IMR-90 (cell line): ENCODE data around the gene FUT8. TPM values are rescaled to one million over a fixed set of nuclear protein-coding genes. Genes with fewer than 3 reads are reported as not detected.

Source experiments
- ATAC-seq: fragments of 200-7000 bp; cut with Tn5 transposase; 2 replicates; pipeline ENCODE4 v1.9.1; 2020; ENCODE audit warnings: low read depth, mild to moderate bottlenecking, moderate library complexity
- BruUV-seq: library from RNA; stranded (reverse); fragments of 400-500 nt; replicated peaks from 2 replicates; lab custom pipeline; 2021; lab: Mats Ljungman, UMichigan
- CTCF ChIA-PET: fragments of 300-600 bp; formaldehyde crosslinking; extraction: SDS; loops from one replicate; lab custom pipeline; 2021; ENCODE audit warnings: antibody characterized with exemption; lab: Yijun Ruan, JAX
- POLR2A ChIA-PET: fragments of 300-600 bp; sonication (Branson Sonifier 250); formaldehyde crosslinking; loops from one replicate; lab custom pipeline; 2022; ENCODE audit warnings: antibody characterized with exemption; ENCODE audit not compliant: unreplicated experiment; lab: Charles Lee
- DNase-seq: peaks from one replicate; pipeline ENCODE4 v3.0.0; 2013
- H2AFZ ChIP-seq: replicated peaks from 2 replicates; pipeline ENCODE3; 2013; ENCODE audit warnings: low read length, mild to moderate bottlenecking; ENCODE audit not compliant: poor library complexity
- H2AK5ac ChIP-seq: 2 replicates; pipeline ENCODE4 v1.6.1; 2013; ENCODE audit warnings: low read depth, low read length, inconsistent platforms
- H2AK9ac ChIP-seq: replicated peaks from 2 replicates; pipeline ENCODE3; 2013; ENCODE audit warnings: mild to moderate bottlenecking, low read depth, low read length, moderate library complexity; ENCODE audit not compliant: poor library complexity
- H2BK120ac ChIP-seq: 2 replicates; pipeline ENCODE4 v1.6.1; 2013; ENCODE audit warnings: low read depth, low read length, inconsistent platforms
- H2BK15ac ChIP-seq: 3 replicates; pipeline ENCODE4 v1.6.1; 2013; ENCODE audit warnings: low read depth, low read length, inconsistent platforms
- H2BK20ac ChIP-seq: 2 replicates; pipeline ENCODE4 v1.6.1; 2013; ENCODE audit warnings: low read depth, mild to moderate bottlenecking, inconsistent platforms, low read length, moderate library complexity
- H2BK5ac ChIP-seq: 2 replicates; pipeline ENCODE4 v1.6.1; 2013; ENCODE audit warnings: mild to moderate bottlenecking, low read depth, low read length, inconsistent platforms; ENCODE audit not compliant: poor library complexity, severe bottlenecking
- H3K14ac ChIP-seq: replicated peaks from 2 replicates; pipeline ENCODE4 v1.6.1; 2013; ENCODE audit warnings: low read depth, low read length, inconsistent platforms
- H3K18ac ChIP-seq: 2 replicates; pipeline ENCODE4 v1.6.1; 2013; ENCODE audit warnings: low read depth, low read length, control low read depth
- H3K23ac ChIP-seq: 2 replicates; pipeline ENCODE4 v1.6.1; 2013; ENCODE audit warnings: low read depth, low read length, inconsistent platforms
- H3K27ac ChIP-seq: 2 replicates; pipeline ENCODE4 v1.5.1; 2013; ENCODE audit warnings: mild to moderate bottlenecking, control low read depth, low read length; ENCODE audit not compliant: insufficient read depth
- H3K27me3 ChIP-seq: 2 replicates; pipeline ENCODE4 v1.6.1; 2013; ENCODE audit warnings: low read length; ENCODE audit not compliant: control insufficient read depth, insufficient read depth
- H3K36me3 ChIP-seq: 2 replicates; pipeline ENCODE4 v1.6.1; 2013; ENCODE audit warnings: low read length, mixed read lengths; ENCODE audit not compliant: control insufficient read depth, insufficient read depth
- H3K4ac ChIP-seq: 2 replicates; pipeline ENCODE4 v1.6.1; 2013; ENCODE audit warnings: low read depth, low read length, inconsistent platforms
- H3K4me1 ChIP-seq: 2 replicates; pipeline ENCODE4 v1.6.1; 2013; ENCODE audit warnings: low read length, mixed read lengths; ENCODE audit not compliant: control insufficient read depth, insufficient read depth
- H3K4me2 ChIP-seq: 2 replicates; pipeline ENCODE4 v1.6.1; 2013; ENCODE audit warnings: low read depth, mild to moderate bottlenecking, control low read depth, low read length, moderate library complexity
- H3K4me3 ChIP-seq: 2 replicates; pipeline ENCODE4 v1.5.1; 2013; ENCODE audit warnings: low read depth, mild to moderate bottlenecking, control low read depth, low read length, moderate library complexity; ENCODE audit not compliant: insufficient read depth
- H3K56ac ChIP-seq: 2 replicates; pipeline ENCODE4 v1.6.1; 2013; ENCODE audit warnings: low read length, inconsistent platforms; ENCODE audit not compliant: insufficient read depth; ENCODE audit errors: extremely low read depth
- H3K79me1 ChIP-seq, 2 experiments: 2 replicates each; pipeline ENCODE4 v1.6.1; 2013; ENCODE audit warnings: low read length in 2 of 2, inconsistent platforms in 1 of 2, low read depth in 1 of 2
- H3K9ac ChIP-seq: 2 replicates; pipeline ENCODE4 v1.6.1; 2013; ENCODE audit warnings: low read depth, low read length, control low read depth
- H3K9me1 ChIP-seq: 2 replicates; pipeline ENCODE4 v1.6.1; 2013; ENCODE audit warnings: low read length, inconsistent platforms; ENCODE audit not compliant: insufficient read depth
- H3K9me3 ChIP-seq: 2 replicates; pipeline ENCODE4 v1.6.1; 2013; ENCODE audit warnings: low read length; ENCODE audit not compliant: control insufficient read depth, insufficient read depth
- H4K20me1 ChIP-seq: 2 replicates; pipeline ENCODE4 v1.6.1; 2013; ENCODE audit warnings: low read length, inconsistent platforms; ENCODE audit not compliant: insufficient read depth
- H4K5ac ChIP-seq: 2 replicates; pipeline ENCODE4 v1.6.1; 2013; ENCODE audit warnings: mild to moderate bottlenecking, low read depth, low read length, control low read depth
- H4K8ac ChIP-seq, 2 experiments: 2 replicates each; pipeline ENCODE4 v1.6.1; 2013; ENCODE audit warnings: low read depth in 2 of 2, low read length in 2 of 2, control low read depth in 1 of 2, inconsistent platforms in 1 of 2
- H4K91ac ChIP-seq: 2 replicates; pipeline ENCODE4 v1.6.1; 2013; ENCODE audit warnings: low read depth, low read length, inconsistent platforms; ENCODE audit not compliant: insufficient read depth
- BHLHE40 ChIP-seq: fragments of 150-350 bp; IDR thresholded peaks from 2 replicates; pipeline ENCODE4 v1.6.1; 2016; ENCODE audit warnings: mild to moderate bottlenecking, low read depth, low read length
- CEBPB ChIP-seq: IDR thresholded peaks from 2 replicates; pipeline ENCODE4 v1.6.1; 2012; ENCODE audit warnings: low read depth, low read length, improper control_type of control experiment
- CHD1 ChIP-seq: IDR thresholded peaks from 2 replicates; pipeline ENCODE4 v1.6.1; 2012; ENCODE audit warnings: low read depth, low read length, improper control_type of control experiment
- CTCF ChIP-seq: conservative IDR thresholded peaks from 2 replicates; pipeline ENCODE4 v1.5.1; 2012; ENCODE audit warnings: mild to moderate bottlenecking, low read depth, low read length, improper control_type of control experiment
- ELK1 ChIP-seq: fragments of 150-350 bp; IDR thresholded peaks from 2 replicates; pipeline ENCODE4 v1.6.1; 2016; ENCODE audit warnings: low read depth, mild to moderate bottlenecking, low read length, moderate library complexity, borderline replicate concordance
- FOS ChIP-seq: fragments of 150-350 bp; IDR thresholded peaks from 2 replicates; pipeline ENCODE4 v1.6.1; 2016; ENCODE audit warnings: low read depth, low read length
- MAFK ChIP-seq: IDR thresholded peaks from 2 replicates; pipeline ENCODE4 v1.6.1; 2012; ENCODE audit warnings: low read depth, low read length, improper control_type of control experiment
- MAZ ChIP-seq: IDR thresholded peaks from 2 replicates; pipeline ENCODE4 v1.6.1; 2012; ENCODE audit warnings: low read depth, mild to moderate bottlenecking, low read length, improper control_type of control experiment, moderate library complexity, borderline replicate concordance
- MXI1 ChIP-seq: IDR thresholded peaks from 2 replicates; pipeline ENCODE4 v1.6.1; 2012; ENCODE audit warnings: low read depth, mild to moderate bottlenecking, low read length, moderate library complexity, borderline replicate concordance
- POLR2A ChIP-seq: IDR thresholded peaks from 2 replicates; pipeline ENCODE4 v1.6.1; 2012; ENCODE audit warnings: mild to moderate bottlenecking, low read depth, low read length
- RAD21 ChIP-seq: IDR thresholded peaks from 2 replicates; pipeline ENCODE4 v1.6.1; 2012; ENCODE audit warnings: low read length, improper control_type of control experiment
- RCOR1 ChIP-seq: IDR thresholded peaks from 2 replicates; pipeline ENCODE4 v1.6.1; 2012; ENCODE audit warnings: mild to moderate bottlenecking, low read length, improper control_type of control experiment; ENCODE audit not compliant: insufficient replicate concordance
- RFX5 ChIP-seq: IDR thresholded peaks from 2 replicates; pipeline ENCODE4 v1.8.0; 2012; ENCODE audit warnings: low read depth, mild to moderate bottlenecking, low read length, moderate library complexity
- USF2 ChIP-seq: fragments of 150-350 bp; IDR thresholded peaks from 2 replicates; pipeline ENCODE4 v1.6.1; 2017; ENCODE audit warnings: mild to moderate bottlenecking, antibody characterized with exemption, low read length, low read depth
- WGBS, 2 experiments: methylation state at CpG; one replicate each; pipeline versions ENCODE4 v1.1.5 to v1.1.7; 2013; ENCODE audit warnings: missing lambda C conversion rate in 2 of 2; ENCODE audit not compliant: insufficient read length in 1 of 2; ENCODE audit errors: extremely low coverage in 2 of 2; 5-methylcytosine and 5-hydroxymethylcytosine counted together
- dilution Hi-C: fragments of 300-500 bp; cut with HindIII; formaldehyde crosslinking; loops from one replicate; pipeline ENCODE4 v1.14.3; 2018; ENCODE audit warnings: low sequenced_read_pairs; ENCODE audit not compliant: unreplicated experiment
- in situ Hi-C: fragments of 300-500 bp; cut with MboI; formaldehyde crosslinking; loops from 3 replicates; pipeline ENCODE4 v1.14.3; 2019; ENCODE audit warnings: low sequenced_read_pairs, inconsistent platforms, mixed read lengths
- intact Hi-C: fragments of 100-400 bp; cut with micrococcal nuclease; formaldehyde crosslinking; loops from 2 replicates; pipeline ENCODE4 v1.10.0; 2022
- polyA plus RNA-seq, 3 experiments: library from polyadenylated mRNA; depleted of rRNA; stranded (reverse); fragments of >200 nt; gene quantifications; 2 replicates each; pipeline ENCODE4 v1.2.3, GENCODE V29; 2012; ENCODE audit warnings: low replicate concordance in 1 of 3
- total RNA-seq: library from RNA; depleted of rRNA; stranded (reverse); fragments of >200 nt; gene quantifications from 2 replicates; pipeline ENCODE4 v1.2.3, GENCODE V29; 2012

FUT8 gene
- total and polyA plus RNA-seq, 2 of the 4 experiments (the other 2 are of a cell fraction): 15.6 to 72.9 TPM

- TF ChIP-seq ELK1: no peak
- TF ChIP-seq CHD1: no peak
- TF ChIP-seq USF2: no peak
- TF ChIP-seq FOS: no peak
- no peak for TF ChIP-seq BHLHE40
- TF ChIP-seq MAZ: no peak
- no peak for TF ChIP-seq RAD21
- TF ChIP-seq RFX5: no peak
- TF ChIP-seq RCOR1: no peak
- no peak for TF ChIP-seq MAFK
- no peak for TF ChIP-seq POLR2A
- no peak for TF ChIP-seq CTCF
- TF ChIP-seq CEBPB: no peak
- no peak for TF ChIP-seq MXI1
- no peak for ATAC-seq
- Histone ChIP-seq H3K56ac (no peak overlapping the region), H3K14ac (no peak overlapping the region; the same call in 1 of the 2 replicates), H3K4ac (no peak overlapping the region), H3K27ac (no peak overlapping the region), H2BK120ac (no peak overlapping the region), H2BK5ac (no peak overlapping the region), H4K5ac (no peak overlapping the region), H3K79me1 (no peaks in the 10 kb centered on the region), H3K9me1 (no peaks in the 10 kb centered on the region), H3K36me3 (no peaks in the 10 kb centered on the region), H3K23ac (no peak overlapping the region), H3K9ac (no peak overlapping the region), H2AFZ (no peak overlapping the region), H4K8ac (no peak overlapping the region), H3K4me1 (no peaks in the 10 kb centered on the region), H2AK5ac (no peak overlapping the region), H4K91ac (no peak overlapping the region), H3K9me3 (no peaks in the 10 kb centered on the region), H2BK20ac (no peak overlapping the region), H2AK9ac (no peak overlapping the region), H3K27me3 (no peaks in the 10 kb centered on the region; the same call in 1 of the 2 replicates), H3K18ac (no peak overlapping the region), H3K4me2 (no peak overlapping the region), H4K20me1 (no peaks in the 10 kb centered on the region), H2BK15ac (no peak overlapping the region), H3K4me3 (no peak overlapping the region)
- POLR2A ChIA-PET: interaction anchor here (0.6 kb wide), 1 partner anchor 281 kb away, joined by 4 read pairs; no protein-coding TSS in a partner anchor
- no peak for DNase-seq
- no TSS peak for BruUV-seq
- dilution Hi-C loops (no loop called here), intact Hi-C loops (no loop called here), in situ Hi-C loops (no loop called here)
- WGBS, 2 experiments: 0% methylated on average over 1 of the region's 3 CpGs; no CpG with 5 or more reads in 1 of the 2 experiments
- CTCF ChIA-PET: no interaction called here
Observed at GRCh38 chr14:65751510-65751909, 339.0 kb downstream of the FUT8 start.
